Urinary bladder (tissue), 4 donors: ENCODE measurements around the gene TMPRSS4. TPM values are rescaled to one million over a fixed set of nuclear protein-coding genes. Genes with fewer than 3 reads are reported as not detected.

Source experiments
- DNase-seq: peaks from one replicate; pipeline ENCODE4 v3.0.0-alpha.2; 2015; ENCODE audit errors: extremely low spot score
- H3K27ac ChIP-seq: one replicate; pipeline ENCODE4 v1.5.1; 2013; ENCODE audit warnings: low read depth, mild to moderate bottlenecking, moderate library complexity
- H3K36me3 ChIP-seq: one replicate; pipeline ENCODE4 v1.6.1; 2013; ENCODE audit warnings: mild to moderate bottlenecking, moderate library complexity; ENCODE audit not compliant: insufficient read depth
- H3K4me1 ChIP-seq: one replicate; pipeline ENCODE4 v1.6.1; 2013; ENCODE audit warnings: mild to moderate bottlenecking, moderate library complexity; ENCODE audit not compliant: insufficient read depth
- H3K4me3 ChIP-seq: one replicate; pipeline ENCODE4 v1.5.1; 2013; ENCODE audit warnings: low read depth, low read length
- WGBS: extraction: QIAGEN DNeasy Blood & Tissue Kit; methylation state at CpG from one replicate; pipeline ENCODE4 v1.1.7; 2013; 5-methylcytosine and 5-hydroxymethylcytosine counted together
- polyA plus RNA-seq: library from polyadenylated mRNA; stranded (reverse); fragments of 200-250 nt; gene quantifications from one replicate; pipeline ENCODE4 v1.2.3, GENCODE V29; 2013
- total RNA-seq: library from RNA; depleted of rRNA; stranded (reverse); fragments of >200 nt; gene quantifications from one replicate; pipeline ENCODE4 v1.2.3, GENCODE V29; 2014
- donor health status: healthy with polysubstance abuse.
- donor health status: healthy.

TMPRSS4 gene, protein sequence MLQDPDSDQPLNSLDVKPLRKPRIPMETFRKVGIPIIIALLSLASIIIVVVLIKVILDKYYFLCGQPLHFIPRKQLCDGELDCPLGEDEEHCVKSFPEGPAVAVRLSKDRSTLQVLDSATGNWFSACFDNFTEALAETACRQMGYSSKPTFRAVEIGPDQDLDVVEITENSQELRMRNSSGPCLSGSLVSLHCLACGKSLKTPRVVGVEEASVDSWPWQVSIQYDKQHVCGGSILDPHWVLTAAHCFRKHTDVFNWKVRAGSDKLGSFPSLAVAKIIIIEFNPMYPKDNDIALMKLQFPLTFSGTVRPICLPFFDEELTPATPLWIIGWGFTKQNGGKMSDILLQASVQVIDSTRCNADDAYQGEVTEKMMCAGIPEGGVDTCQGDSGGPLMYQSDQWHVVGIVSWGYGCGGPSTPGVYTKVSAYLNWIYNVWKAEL
- total RNA-seq (15.0 TPM), polyA plus RNA-seq (27.9 TPM)

DNA sequence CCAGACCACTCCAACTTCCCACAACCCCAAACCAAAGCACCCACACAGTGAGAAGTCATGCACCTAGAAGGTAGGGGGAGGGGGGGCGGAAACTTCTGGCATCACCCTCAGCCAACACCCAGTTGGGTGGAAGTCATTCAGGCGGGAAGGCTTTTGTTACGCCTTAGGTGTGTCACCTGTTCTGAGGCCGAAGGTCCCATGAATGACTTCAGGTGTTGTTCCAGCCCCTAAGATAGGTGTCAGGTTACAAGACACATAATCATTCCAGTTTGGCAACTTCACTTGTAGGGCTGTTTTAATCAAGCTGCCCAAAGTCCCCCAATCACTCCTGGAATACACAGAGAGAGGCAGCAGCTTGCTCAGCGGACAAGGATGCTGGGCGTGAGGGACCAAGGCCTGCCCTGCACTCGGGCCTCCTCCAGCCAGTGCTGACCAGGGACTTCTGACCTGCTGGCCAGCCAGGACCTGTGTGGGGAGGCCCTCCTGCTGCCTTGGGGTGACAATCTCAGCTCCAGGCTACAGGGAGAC, at the start of gene TMPRSS4:
Gene TMPRSS4 (plus strand): TSS at position 325 of the 528 bp plus-strand sequence. CDS start 225 bp downstream, outside the sequence.
- Histone ChIP-seq H3K36me3 (no peaks in the 10 kb centered on the region), H3K4me1 (no peaks in the 10 kb centered on the region), H3K27ac (peak within 1 kb of the TSS; percentile 62), H3K4me3 (peak within 1 kb of the TSS; percentile 24)
- WGBS: 80% methylated on average over 7 of the region's 7 CpGs
- peak; percentile 64 for DNase-seq

DNA sequence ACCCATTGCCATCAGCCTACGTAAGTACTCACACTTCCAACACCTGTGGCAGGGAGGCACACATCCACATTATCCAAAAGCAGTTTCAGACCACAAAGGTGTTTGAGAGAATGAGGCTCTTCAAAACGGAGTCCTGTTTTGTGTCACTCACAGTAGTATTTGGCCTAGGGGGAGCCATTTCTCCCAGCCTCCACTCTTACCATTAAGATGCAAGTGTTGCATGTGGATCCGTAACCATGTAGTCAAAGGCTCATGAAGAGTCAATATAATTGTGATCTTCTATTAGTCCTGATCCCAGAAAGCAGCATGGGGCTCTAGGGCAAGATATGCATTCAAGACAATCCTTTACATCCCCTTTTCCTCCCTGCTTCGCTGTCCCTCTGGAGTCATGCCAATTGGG, 49.2 kb upstream of the TMPRSS4 start:
- no peaks in the 10 kb centered on the region for H3K36me3 ChIP-seq
- H3K4me1 ChIP-seq: no peaks in the 10 kb centered on the region
- H3K4me3 ChIP-seq: no peak overlapping the region
- no peak for DNase-seq
- H3K27ac ChIP-seq: no peak overlapping the region
- 80% methylated on average over 4 of the region's 4 CpGs for WGBS

DNA sequence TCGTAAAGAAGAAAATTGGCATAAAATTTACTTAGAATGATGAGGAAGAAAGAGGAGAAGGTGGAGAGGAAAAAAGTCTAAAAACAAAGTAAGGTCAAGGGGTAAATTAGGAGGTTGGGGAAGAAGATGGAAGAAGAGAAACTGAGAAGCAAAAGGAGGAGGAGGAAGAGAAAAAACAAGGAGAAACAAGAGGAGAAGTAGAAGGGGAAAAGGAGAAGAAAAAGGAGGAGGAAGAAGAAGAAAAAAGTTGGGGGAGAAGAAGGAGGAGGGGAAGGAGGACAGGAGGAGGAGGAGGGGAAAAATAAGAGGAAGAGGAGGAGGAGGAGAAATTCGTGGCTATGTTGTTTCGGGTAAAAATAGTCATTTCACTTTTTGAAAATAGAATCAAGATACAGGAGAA, 48.3 kb upstream of the TMPRSS4 start:
- H3K4me3 ChIP-seq: no peak overlapping the region
- H3K4me1 ChIP-seq: no peaks in the 10 kb centered on the region
- H3K27ac ChIP-seq: no peak overlapping the region
- 70% methylated on average over 3 of the region's 3 CpGs for WGBS
- H3K36me3 ChIP-seq: no peaks in the 10 kb centered on the region
- DNase-seq: no peak

DNA sequence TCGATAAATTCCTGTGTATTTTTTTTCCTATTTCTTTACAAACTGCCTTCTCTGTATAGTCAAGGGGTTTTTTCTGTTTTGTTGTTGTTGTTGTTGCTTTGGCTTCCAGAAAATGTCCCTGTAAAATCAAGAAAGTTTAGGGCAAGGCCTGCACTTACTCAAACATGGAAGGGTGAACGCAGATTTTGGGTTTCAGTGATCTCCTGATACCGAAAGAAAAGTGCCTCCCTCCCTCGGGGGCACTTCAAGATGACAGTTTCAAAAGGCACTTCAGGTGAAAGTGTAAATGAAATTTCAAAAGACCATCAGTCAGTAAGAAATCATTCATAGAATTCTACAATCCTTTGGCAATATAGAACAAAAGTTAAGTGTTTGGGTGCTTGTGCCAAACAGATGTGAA, 43.4 kb upstream of the TMPRSS4 start:
- no peak overlapping the region for H3K4me3 ChIP-seq
- H3K4me1 ChIP-seq: no peaks in the 10 kb centered on the region
- DNase-seq: no peak
- 84% methylated on average over 4 of the region's 4 CpGs for WGBS
- no peaks in the 10 kb centered on the region for H3K36me3 ChIP-seq
- no peak overlapping the region for H3K27ac ChIP-seq

DNA sequence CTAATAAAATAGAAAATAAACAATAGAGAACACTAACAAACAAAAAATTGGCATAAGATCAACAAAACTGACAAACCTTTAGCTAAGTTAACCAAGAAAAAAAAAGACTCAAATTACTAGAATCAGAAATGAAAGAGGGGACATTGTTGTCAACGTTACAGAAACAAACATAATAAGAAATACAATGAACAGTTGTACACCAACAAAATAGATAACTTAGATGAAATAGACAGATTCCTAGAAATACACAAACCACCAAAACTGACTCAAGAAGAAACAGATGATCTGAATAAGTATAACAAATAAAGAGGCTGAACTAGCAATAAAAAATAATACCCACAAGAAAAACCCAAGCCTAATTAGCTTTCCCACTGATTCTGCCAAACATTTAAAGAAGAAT, 34.7 kb upstream of the TMPRSS4 start:
- Histone ChIP-seq H3K4me1 (no peaks in the 10 kb centered on the region), H3K36me3 (no peaks in the 10 kb centered on the region), H3K4me3 (no peak overlapping the region), H3K27ac (no peak overlapping the region)
- no peak for DNase-seq
- WGBS: 72% methylated on average over 1 of the region's 1 CpG

DNA sequence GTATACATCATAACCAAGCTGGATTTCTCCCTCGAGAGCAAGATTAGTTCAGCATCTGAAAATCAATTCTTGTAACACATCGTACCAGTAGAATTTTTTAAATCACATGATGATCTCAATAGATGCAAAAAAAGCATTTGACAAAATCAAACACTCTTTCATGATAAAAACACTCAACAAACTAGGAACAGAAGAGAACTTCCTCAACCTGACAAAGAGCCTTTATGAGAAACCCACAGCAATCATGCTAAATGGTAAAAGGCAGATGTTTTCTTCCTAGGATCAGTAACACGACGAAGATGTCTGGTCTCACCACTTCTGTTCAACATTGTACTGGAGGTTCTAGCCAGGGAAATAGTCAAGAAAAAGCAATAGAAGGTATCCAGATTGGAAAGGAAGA, 34.1 kb upstream of the TMPRSS4 start:
- 67% methylated on average over 4 of the region's 4 CpGs for WGBS
- Histone ChIP-seq H3K36me3 (no peaks in the 10 kb centered on the region), H3K4me3 (no peak overlapping the region), H3K4me1 (no peaks in the 10 kb centered on the region), H3K27ac (no peak overlapping the region)
- no peak for DNase-seq

DNA sequence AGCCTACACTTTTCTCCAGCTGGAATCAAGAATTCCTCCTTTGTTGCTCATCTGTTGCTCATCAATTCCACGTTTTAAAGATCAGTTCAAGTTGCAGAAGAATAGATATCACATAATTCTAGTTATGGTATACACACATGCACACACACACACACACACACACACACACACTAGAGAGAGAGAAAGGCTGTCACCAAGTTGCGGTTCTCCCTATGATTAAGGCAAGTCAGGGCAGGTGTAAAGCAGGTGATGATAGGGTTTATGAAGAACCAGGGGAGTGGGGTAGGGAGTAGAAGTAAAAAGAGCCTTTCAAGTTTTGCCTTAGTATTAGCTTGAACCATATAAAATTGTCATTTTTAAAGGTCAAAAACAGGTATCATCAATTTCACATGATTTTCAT, 31.7 kb upstream of the TMPRSS4 start:
- 65% methylated on average over 2 of the region's 2 CpGs for WGBS
- Histone ChIP-seq H3K4me1 (no peaks in the 10 kb centered on the region), H3K36me3 (no peaks in the 10 kb centered on the region), H3K4me3 (no peak overlapping the region), H3K27ac (no peak overlapping the region)
- no peak for DNase-seq

DNA sequence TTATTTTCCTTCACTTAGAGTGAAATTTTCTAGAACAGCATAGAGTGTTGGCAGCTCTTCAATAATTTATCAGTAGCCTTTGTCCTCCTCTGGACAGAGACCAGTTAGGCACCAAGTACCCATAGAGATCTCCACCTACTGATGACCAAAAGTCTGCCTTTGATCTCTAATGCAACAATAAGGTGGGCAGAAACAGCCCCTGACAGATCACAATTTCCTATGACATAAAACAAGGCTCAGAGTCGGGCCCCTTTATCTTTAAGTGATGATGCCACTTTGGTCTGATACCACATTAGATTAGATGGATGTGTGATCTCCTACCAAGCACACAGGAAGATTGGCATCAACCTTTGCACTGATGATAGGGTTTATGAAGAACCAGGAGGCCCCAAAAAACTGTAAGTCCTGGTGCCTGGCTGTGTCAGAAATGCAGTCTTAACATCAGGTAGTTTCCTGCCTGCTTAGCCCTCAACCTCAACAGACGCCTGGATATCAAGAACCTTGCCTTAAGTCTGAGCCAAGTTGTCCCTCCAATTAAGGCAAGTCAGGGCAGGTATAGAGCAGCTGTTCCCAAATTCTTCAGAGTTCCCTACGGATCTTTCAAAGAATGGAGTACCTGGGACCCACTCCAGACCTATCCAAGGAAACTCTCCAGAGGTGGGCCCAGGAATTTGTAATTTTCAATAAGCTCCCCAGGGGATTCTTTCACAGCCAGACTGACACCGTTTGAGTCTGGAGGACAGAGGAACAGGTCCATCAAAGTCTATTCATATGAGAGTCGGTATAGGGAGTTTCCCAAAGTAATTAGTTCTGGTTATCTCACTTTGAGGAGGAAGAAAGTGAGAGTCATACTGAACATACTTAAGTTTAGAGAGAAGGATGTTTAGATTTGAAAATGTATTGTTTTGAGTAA, 30.6 kb upstream of the TMPRSS4 start:
- Histone ChIP-seq H3K27ac (no peak overlapping the region), H3K36me3 (no peaks in the 10 kb centered on the region), H3K4me3 (no peak overlapping the region), H3K4me1 (no peaks in the 10 kb centered on the region)
- 44% methylated on average over 5 of the region's 5 CpGs for WGBS
- no peak for DNase-seq

DNA sequence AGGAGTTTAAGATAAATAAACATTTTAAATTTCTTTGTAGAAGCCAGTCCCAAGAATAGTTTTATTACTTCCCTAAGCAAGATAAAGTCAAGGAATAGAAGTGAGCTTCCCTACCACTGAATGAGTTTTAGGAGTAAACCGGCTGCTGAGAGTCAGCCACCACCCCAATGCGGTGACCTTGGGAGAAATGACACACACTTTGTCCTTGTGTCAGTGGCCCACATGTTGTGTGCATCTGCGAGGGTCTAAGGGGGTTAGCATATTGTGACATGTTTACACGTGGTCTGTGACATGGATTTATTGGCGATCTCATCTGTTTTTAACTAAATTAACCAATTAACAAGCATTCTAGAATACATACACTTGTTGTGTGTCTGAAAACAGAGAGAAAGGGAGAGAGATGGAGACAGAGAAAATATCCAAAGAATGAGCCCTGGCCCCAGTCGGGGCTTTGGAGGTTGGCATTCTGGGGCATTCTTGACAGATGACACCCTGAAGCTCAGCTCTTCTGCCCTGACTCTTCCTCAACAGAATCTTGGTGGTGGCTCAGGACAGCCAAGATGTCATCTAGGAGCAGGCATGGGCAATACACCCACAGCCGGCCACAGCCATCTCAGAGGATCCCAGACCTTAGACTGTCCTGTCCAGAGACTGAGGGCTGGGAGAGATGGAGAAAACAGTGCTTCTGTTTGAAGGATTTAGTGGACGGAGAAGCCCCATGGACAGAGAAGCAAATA, 29.7 kb upstream of the TMPRSS4 start:
- WGBS: 69% methylated on average over 8 of the region's 8 CpGs
- H3K36me3 ChIP-seq: no peaks in the 10 kb centered on the region
- no peaks in the 10 kb centered on the region for H3K4me1 ChIP-seq
- DNase-seq: no peak
- no peak overlapping the region for H3K27ac ChIP-seq
- H3K4me3 ChIP-seq: no peak overlapping the region

DNA sequence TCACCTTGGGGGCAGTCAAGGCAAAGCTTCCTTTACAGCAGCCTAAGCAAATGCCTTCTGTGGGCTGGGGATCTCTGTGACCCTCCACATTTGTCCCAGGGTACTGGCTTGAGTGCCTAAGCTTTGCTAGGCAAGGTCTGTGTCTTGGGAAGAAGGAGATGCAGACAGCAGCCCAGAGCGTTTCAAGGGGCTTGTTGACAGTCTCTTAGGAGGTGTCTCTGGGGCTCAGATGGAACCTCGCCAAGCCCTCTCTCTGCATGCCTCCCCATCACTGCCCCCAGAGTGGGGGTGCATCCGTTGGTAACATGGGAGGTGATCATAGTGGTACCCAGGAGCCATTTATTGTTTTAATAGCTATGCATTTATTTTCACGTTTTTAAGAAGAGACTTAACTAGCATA, 29.1 kb upstream of the TMPRSS4 start:
- DNase-seq: no peak
- WGBS: 79% methylated on average over 4 of the region's 4 CpGs
- Histone ChIP-seq H3K4me3 (no peak overlapping the region), H3K27ac (no peak overlapping the region), H3K36me3 (no peaks in the 10 kb centered on the region), H3K4me1 (no peaks in the 10 kb centered on the region)

DNA sequence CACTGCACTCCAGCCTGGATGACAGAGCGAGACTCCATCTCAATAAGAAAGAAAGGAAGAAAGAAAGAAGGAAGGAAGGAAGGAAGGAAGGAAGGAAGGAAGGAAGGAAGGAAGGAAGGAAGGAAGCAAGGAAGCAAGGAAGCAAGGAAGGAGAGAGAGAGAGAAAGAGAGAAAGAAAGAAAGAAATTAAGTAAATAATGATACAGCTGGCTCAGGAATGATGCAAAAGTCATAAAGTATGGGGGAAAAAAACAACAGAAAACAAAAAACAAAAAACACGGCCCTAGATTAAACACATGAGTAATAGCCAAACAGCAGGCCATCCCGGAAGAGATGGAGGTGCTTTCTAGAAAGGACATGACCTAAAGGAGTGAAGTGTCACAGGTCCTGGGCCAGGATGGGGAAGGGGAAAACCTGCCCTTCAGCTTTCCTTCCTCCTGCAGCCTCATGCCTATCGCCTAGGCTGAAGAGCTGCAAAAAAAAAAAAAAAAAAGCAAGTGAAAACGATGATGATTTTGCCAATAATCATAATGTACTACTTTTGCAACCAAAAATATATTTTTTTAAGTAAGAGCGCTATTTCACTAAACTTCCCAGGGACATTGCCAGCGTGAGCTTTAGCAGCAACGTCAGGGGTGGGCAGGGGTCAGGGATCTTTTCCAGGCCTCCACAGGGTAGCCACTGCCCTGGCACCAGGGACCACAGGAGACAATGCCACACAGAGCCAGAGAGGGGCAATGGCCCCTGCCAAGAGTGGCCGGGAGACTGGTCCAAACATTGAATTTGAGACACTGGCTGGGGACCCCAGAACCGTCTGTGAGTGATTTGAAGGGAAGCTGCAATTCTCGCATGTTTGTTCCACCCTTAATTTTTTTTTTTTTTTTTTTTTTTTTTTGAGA, 28.2 kb upstream of the TMPRSS4 start:
- DNase-seq: no peak
- WGBS: 74% methylated on average over 11 of the region's 11 CpGs
- Histone ChIP-seq H3K27ac (no peak overlapping the region), H3K36me3 (no peaks in the 10 kb centered on the region), H3K4me3 (no peak overlapping the region), H3K4me1 (no peaks in the 10 kb centered on the region)

DNA sequence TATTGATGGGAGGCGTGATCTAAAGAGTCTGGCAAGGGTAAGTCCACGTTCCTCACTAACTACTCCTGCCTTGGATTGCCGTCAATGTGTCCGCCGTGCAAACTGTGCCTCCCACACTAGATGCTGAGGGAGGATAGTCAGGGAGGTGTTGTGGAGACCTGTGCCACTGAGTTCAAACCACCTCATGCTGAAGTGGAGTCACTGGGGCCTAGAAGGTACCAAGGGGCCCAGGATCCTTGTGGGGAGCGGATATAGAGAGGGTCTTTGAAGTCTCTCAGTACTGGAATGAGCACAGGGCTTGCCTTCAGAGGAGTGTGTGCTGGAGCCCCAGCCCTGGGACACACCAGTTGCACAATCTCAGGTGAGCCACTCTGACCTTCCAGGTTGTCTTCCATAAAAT, 27.1 kb upstream of the TMPRSS4 start:
- no peak overlapping the region for H3K4me3 ChIP-seq
- H3K4me1 ChIP-seq: no peaks in the 10 kb centered on the region
- H3K27ac ChIP-seq: no peak overlapping the region
- H3K36me3 ChIP-seq: no peaks in the 10 kb centered on the region
- no peak for DNase-seq
- WGBS: 95% methylated on average over 6 of the region's 6 CpGs
